Measurements from ENCODE around the gene VPS33A.

GRCh38 chr12:122238861-122239260, 27.4 kb downstream of the VPS33A start:
- TF ChIP-seq CTCF (conservative IDR thresholded peaks at IDR 0.05; ENCODE audit: low read depth in 2 of 2) (no peak), EZH2phosphoT487 (IDR thresholded peaks at IDR 0.05; ENCODE audit: unreplicated experiment) (no peak), POLR2AphosphoS5 (IDR thresholded peaks at IDR 0.05; ENCODE audit: low read depth) (no peak)
- TF ChIP-seq, protein P1, sequence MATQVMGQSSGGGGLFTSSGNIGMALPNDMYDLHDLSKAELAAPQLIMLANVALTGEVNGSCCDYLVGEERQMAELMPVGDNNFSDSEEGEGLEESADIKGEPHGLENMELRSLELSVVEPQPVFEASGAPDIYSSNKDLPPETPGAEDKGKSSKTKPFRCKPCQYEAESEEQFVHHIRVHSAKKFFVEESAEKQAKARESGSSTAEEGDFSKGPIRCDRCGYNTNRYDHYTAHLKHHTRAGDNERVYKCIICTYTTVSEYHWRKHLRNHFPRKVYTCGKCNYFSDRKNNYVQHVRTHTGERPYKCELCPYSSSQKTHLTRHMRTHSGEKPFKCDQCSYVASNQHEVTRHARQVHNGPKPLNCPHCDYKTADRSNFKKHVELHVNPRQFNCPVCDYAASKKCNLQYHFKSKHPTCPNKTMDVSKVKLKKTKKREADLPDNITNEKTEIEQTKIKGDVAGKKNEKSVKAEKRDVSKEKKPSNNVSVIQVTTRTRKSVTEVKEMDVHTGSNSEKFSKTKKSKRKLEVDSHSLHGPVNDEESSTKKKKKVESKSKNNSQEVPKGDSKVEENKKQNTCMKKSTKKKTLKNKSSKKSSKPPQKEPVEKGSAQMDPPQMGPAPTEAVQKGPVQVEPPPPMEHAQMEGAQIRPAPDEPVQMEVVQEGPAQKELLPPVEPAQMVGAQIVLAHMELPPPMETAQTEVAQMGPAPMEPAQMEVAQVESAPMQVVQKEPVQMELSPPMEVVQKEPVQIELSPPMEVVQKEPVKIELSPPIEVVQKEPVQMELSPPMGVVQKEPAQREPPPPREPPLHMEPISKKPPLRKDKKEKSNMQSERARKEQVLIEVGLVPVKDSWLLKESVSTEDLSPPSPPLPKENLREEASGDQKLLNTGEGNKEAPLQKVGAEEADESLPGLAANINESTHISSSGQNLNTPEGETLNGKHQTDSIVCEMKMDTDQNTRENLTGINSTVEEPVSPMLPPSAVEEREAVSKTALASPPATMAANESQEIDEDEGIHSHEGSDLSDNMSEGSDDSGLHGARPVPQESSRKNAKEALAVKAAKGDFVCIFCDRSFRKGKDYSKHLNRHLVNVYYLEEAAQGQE (IDR thresholded peaks at IDR 0.05; ENCODE audit: unreplicated experiment) = no peak

Data from GM23338 (cell line).